ENCODE results near the gene CLCNKA. TPM values are rescaled to one million over a fixed set of nuclear protein-coding genes. Genes with fewer than 3 reads are reported as not detected.

Gene CLCNKA
- total RNA-seq, 1 experiment from 2014 or later: not detected

GRCh38 chr1:15981679-15982078 is 40.2 kb upstream of the CLCNKA start:
- POLR2A ChIA-PET (ENCODE audit: unreplicated experiment): no interaction called here
- no peak overlapping the region for H3K4me2 ChIP-seq (ENCODE audit: low read length)
- intact Hi-C loops (cut with micrococcal nuclease): no loop called here
- no peak overlapping the region for H3K4me3 ChIP-seq (ENCODE audit: low read length)
- H3F3A ChIP-seq (ENCODE audit: low read length, unreplicated experiment): no peaks in the 10 kb centered on the region
- no peak overlapping the region for H2AFZ ChIP-seq (ENCODE audit: low read length)
- H3K27me3 ChIP-seq (ENCODE audit: low read length): no peaks in the 10 kb centered on the region
- no peaks in the 10 kb centered on the region for H3K36me3 ChIP-seq (ENCODE audit: low read depth, low read length)
- H3K27ac ChIP-seq (ENCODE audit: low read length): no peak overlapping the region
- H3K4me1 ChIP-seq (ENCODE audit: insufficient read depth, low read length): peaks cover 11% of the 10 kb centered on the region; the same call in 1 of the 2 replicates
- BruUV-seq (replicated peaks): no TSS peak
- no peak for ATAC-seq
- no peaks in the 10 kb centered on the region for H4K20me1 ChIP-seq (ENCODE audit: low read length)
- H3K9me2 ChIP-seq (replicated peaks; ENCODE audit: low read length): no peaks in the 10 kb centered on the region
- TF ChIP-seq EZH2 (IDR thresholded peaks at IDR 0.05; ENCODE audit: low read length, unreplicated experiment) (no peak), CTCF (conservative IDR thresholded peaks at IDR 0.05; ENCODE audit: low read depth, low read length) (no peak), EZH2phosphoT487 (IDR thresholded peaks at IDR 0.05; ENCODE audit: borderline replicate concordance, low read length) (no peak)
- H3K9ac ChIP-seq (ENCODE audit: low read length): no peak overlapping the region
- no peaks in the 10 kb centered on the region for H3K79me2 ChIP-seq (ENCODE audit: low read length)
- no peaks in the 10 kb centered on the region for H3K9me3 ChIP-seq (ENCODE audit: low read length)
- DNase-seq: no peak
- CTCF ChIA-PET: no interaction called here

DNA sequence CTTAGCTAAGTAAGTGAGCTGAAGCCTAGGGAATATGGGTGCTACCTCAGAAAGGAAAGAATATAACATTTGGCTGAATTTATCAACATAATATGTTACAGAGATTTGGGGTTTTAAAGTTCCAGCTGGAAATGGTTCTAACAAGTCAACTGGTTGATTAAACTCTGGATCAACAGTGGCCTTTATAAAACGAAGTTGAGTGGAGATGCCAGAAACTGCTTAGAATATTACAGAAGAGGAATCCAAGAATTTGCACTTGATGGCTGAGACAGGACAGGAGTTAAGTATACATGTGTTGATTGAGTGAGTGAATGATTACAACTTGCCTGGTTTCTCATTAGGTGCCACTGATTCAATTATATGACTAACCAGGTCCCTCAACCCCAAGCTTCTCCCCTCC is 38.6 kb upstream of the CLCNKA start:
- POLR2A ChIA-PET (ENCODE audit: unreplicated experiment): no interaction called here
- intact Hi-C loops (cut with micrococcal nuclease): no loop called here

GRCh38 chr1:15985611-15986297 is 36.1 kb upstream of the CLCNKA start:
- intact Hi-C loops (cut with micrococcal nuclease): no loop called here
- ChIA-PET POLR2A (ENCODE audit: unreplicated experiment) (interaction anchor here (1.1 kb wide), 1 partner anchor 79 kb away, joined by 4 read pairs; no protein-coding TSS in a partner anchor), CTCF (interaction anchor here (0.6 kb wide), 1 partner anchor 192 kb away, joined by 3 read pairs; no protein-coding TSS in a partner anchor)
- Histone ChIP-seq H3K9me3 (ENCODE audit: low read length) (no peaks in the 10 kb centered on the region), H3K4me1 (ENCODE audit: insufficient read depth, low read length) (peaks cover 11% of the 10 kb centered on the region; the same call in 1 of the 2 replicates), H3K79me2 (ENCODE audit: low read length) (no peaks in the 10 kb centered on the region), H3K36me3 (ENCODE audit: low read depth, low read length) (no peaks in the 10 kb centered on the region), H3K4me2 (ENCODE audit: low read length) (no peak overlapping the region; the same call in 1 of the 2 replicates), H3K27ac (ENCODE audit: low read length) (peak overlapping the region; percentile 44), H2AFZ (ENCODE audit: low read length) (no peak overlapping the region), H3K27me3 (ENCODE audit: low read length) (no peaks in the 10 kb centered on the region), H4K20me1 (ENCODE audit: low read length) (no peaks in the 10 kb centered on the region), H3K9me2 (replicated peaks; ENCODE audit: low read length) (no peaks in the 10 kb centered on the region), H3K9ac (ENCODE audit: low read length) (no peak overlapping the region), H3K4me3 (ENCODE audit: low read length) (no peak overlapping the region), H3F3A (ENCODE audit: low read length, unreplicated experiment) (no peaks in the 10 kb centered on the region)
- DNase-seq (peak; percentile 84), ATAC-seq (peak; percentile 51)
- no peak for TF ChIP-seq EZH2 (IDR thresholded peaks at IDR 0.05; ENCODE audit: low read length, unreplicated experiment)
- no TSS peak for BruUV-seq (replicated peaks)

More for the DNA sequence above, 38.6 kb upstream of the CLCNKA start:
- DNase-seq (no peak), ATAC-seq (no peak)
- Histone ChIP-seq H3K9me3 (ENCODE audit: low read length) (no peaks in the 10 kb centered on the region), H3K27ac (ENCODE audit: low read length) (no peak overlapping the region), H3K9ac (ENCODE audit: low read length) (no peak overlapping the region), H3K36me3 (ENCODE audit: low read depth, low read length) (no peaks in the 10 kb centered on the region), H3K4me3 (ENCODE audit: low read length) (no peak overlapping the region), H3K4me2 (ENCODE audit: low read length) (no peak overlapping the region), H3K4me1 (ENCODE audit: insufficient read depth, low read length) (peaks cover 11% of the 10 kb centered on the region; the same call in 1 of the 2 replicates), H3K27me3 (ENCODE audit: low read length) (no peaks in the 10 kb centered on the region), H2AFZ (ENCODE audit: low read length) (no peak overlapping the region), H3K9me2 (replicated peaks; ENCODE audit: low read length) (no peaks in the 10 kb centered on the region), H3F3A (ENCODE audit: low read length, unreplicated experiment) (no peaks in the 10 kb centered on the region), H4K20me1 (ENCODE audit: low read length) (no peaks in the 10 kb centered on the region), H3K79me2 (ENCODE audit: low read length) (no peaks in the 10 kb centered on the region)
- CTCF ChIA-PET: no interaction called here
- TF ChIP-seq EZH2 (IDR thresholded peaks at IDR 0.05; ENCODE audit: low read length, unreplicated experiment) (no peak), EZH2phosphoT487 (IDR thresholded peaks at IDR 0.05; ENCODE audit: borderline replicate concordance, low read length) (no peak)
- BruUV-seq (replicated peaks): no TSS peak

All from PC-3 (cell line).